Loucy (cell line): ENCODE results near the gene PCNT.

ENCODE experiments used
- H2AFZ ChIP-seq: fragments of 200-600 bp; sonication (generic); 2 replicates; pipeline ENCODE4 v1.6.0; 2016; ENCODE audit warnings: antibody characterized with exemption, mild to moderate bottlenecking, low read length, moderate library complexity
- H3F3A ChIP-seq: fragments of 200-600 bp; 2 replicates; pipeline ENCODE4 v1.6.0; 2016; ENCODE audit warnings: antibody characterized with exemption, low read depth, mild to moderate bottlenecking
- H3K27me3 ChIP-seq: fragments of 200-600 bp; sonication (generic); 2 replicates; pipeline ENCODE4 v1.6.1; 2014; ENCODE audit warnings: low read length, mild to moderate bottlenecking; ENCODE audit not compliant: insufficient read depth, poor library complexity, severe bottlenecking
- H3K36me3 ChIP-seq: fragments of 200-600 bp; sonication (generic); 2 replicates; pipeline ENCODE4 v1.6.1; 2016; ENCODE audit warnings: low read length; ENCODE audit not compliant: insufficient read depth
- H3K4me1 ChIP-seq: fragments of 200-600 bp; sonication (generic); 2 replicates; pipeline ENCODE4 v1.5.1; 2014; ENCODE audit warnings: low read length, mild to moderate bottlenecking; ENCODE audit not compliant: insufficient read depth, poor library complexity, severe bottlenecking
- H3K4me2 ChIP-seq: fragments of 200-600 bp; sonication (generic); 2 replicates; pipeline ENCODE4 v1.6.0; 2014; ENCODE audit warnings: antibody characterized with exemption, low read length, low read depth, mild to moderate bottlenecking; ENCODE audit not compliant: poor library complexity, severe bottlenecking
- H3K4me3 ChIP-seq: fragments of 200-600 bp; sonication (generic); 2 replicates; pipeline ENCODE4 v1.5.1; 2014; ENCODE audit warnings: low read length, mild to moderate bottlenecking, mixed read lengths; ENCODE audit not compliant: poor library complexity, severe bottlenecking
- H3K79me2 ChIP-seq: fragments of 200-600 bp; sonication (generic); 2 replicates; pipeline ENCODE4 v1.6.1; 2014; ENCODE audit warnings: low read length; ENCODE audit not compliant: insufficient read depth
- H3K9ac ChIP-seq: fragments of 200-600 bp; sonication (generic); 2 replicates; pipeline ENCODE4 v1.6.0; 2014; ENCODE audit warnings: mild to moderate bottlenecking, low read depth, low read length, moderate library complexity; ENCODE audit not compliant: poor library complexity, severe bottlenecking
- H3K9me2 ChIP-seq: fragments of 200-600 bp; sonication (generic); replicated peaks from 2 replicates; pipeline ENCODE4 v1.6.1; 2016; ENCODE audit warnings: low read depth, low read length, mixed read lengths
- H3K9me3 ChIP-seq: fragments of 200-600 bp; sonication (generic); 2 replicates; pipeline ENCODE4 v1.6.1; 2014; ENCODE audit warnings: mild to moderate bottlenecking, antibody characterized with exemption, low read length, low read depth; ENCODE audit not compliant: insufficient read depth
- H4K20me1 ChIP-seq: fragments of 200-600 bp; sonication (generic); 2 replicates; pipeline ENCODE4 v1.6.0; 2014; ENCODE audit warnings: antibody characterized with exemption, low read length, mild to moderate bottlenecking; ENCODE audit not compliant: insufficient read depth, poor library complexity, severe bottlenecking
- EZH2phosphoT487 ChIP-seq: fragments of 200-600 bp; IDR thresholded peaks from 2 replicates; pipeline ENCODE4 v1.6.1; 2018; ENCODE audit warnings: antibody characterized with exemption, mild to moderate bottlenecking, moderate library complexity, borderline replicate concordance
- TF ChIP-seq, protein P1 (sequence below): fragments of 200-600 bp; sonication (generic); conservative IDR thresholded peaks from 2 replicates; pipeline ENCODE4 v1.5.1; 2014; ENCODE audit warnings: mild to moderate bottlenecking, antibody characterized with exemption, low read length

Gene PCNT

GRCh38 chr21:46416551-46416950 lies 92.6 kb downstream of the PCNT start:
- Histone ChIP-seq H3K4me3 (no peak overlapping the region), H3K36me3 (peaks cover 59% of the 10 kb centered on the region; the same call in 1 of the 2 replicates), H3F3A (no peaks in the 10 kb centered on the region), H3K9me3 (no peaks in the 10 kb centered on the region), H3K9ac (no peak overlapping the region), H3K4me1 (no peaks in the 10 kb centered on the region), H2AFZ (no peak overlapping the region), H4K20me1 (no peaks in the 10 kb centered on the region), H3K4me2 (no peak overlapping the region), H3K79me2 (no peaks in the 10 kb centered on the region), H3K9me2 (no peaks in the 10 kb centered on the region), H3K27me3 (no peaks in the 10 kb centered on the region)
- TF ChIP-seq EZH2phosphoT487, result no peak
- TF ChIP-seq, protein P1, sequence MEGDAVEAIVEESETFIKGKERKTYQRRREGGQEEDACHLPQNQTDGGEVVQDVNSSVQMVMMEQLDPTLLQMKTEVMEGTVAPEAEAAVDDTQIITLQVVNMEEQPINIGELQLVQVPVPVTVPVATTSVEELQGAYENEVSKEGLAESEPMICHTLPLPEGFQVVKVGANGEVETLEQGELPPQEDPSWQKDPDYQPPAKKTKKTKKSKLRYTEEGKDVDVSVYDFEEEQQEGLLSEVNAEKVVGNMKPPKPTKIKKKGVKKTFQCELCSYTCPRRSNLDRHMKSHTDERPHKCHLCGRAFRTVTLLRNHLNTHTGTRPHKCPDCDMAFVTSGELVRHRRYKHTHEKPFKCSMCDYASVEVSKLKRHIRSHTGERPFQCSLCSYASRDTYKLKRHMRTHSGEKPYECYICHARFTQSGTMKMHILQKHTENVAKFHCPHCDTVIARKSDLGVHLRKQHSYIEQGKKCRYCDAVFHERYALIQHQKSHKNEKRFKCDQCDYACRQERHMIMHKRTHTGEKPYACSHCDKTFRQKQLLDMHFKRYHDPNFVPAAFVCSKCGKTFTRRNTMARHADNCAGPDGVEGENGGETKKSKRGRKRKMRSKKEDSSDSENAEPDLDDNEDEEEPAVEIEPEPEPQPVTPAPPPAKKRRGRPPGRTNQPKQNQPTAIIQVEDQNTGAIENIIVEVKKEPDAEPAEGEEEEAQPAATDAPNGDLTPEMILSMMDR, result no peak

- no peaks in the 10 kb centered on the region for H3F3A ChIP-seq
- TF ChIP-seq, protein P1, result no peak
- TF ChIP-seq EZH2phosphoT487, result no peak
- H3K4me2 ChIP-seq, result no peak overlapping the region
- H3K9me2 ChIP-seq, result no peaks in the 10 kb centered on the region
- H3K4me1 ChIP-seq, result peaks cover 10% of the 10 kb centered on the region
- H3K27me3 ChIP-seq, result no peaks in the 10 kb centered on the region
- H3K36me3 ChIP-seq, result peaks cover 57% of the 10 kb centered on the region; the same call in 1 of the 2 replicates
- H3K9me3 ChIP-seq, result no peaks in the 10 kb centered on the region
- H3K4me3 ChIP-seq, result no peak overlapping the region
- no peaks in the 10 kb centered on the region for H4K20me1 ChIP-seq
- no peak overlapping the region for H3K9ac ChIP-seq
- H3K79me2 ChIP-seq, result no peaks in the 10 kb centered on the region
- H2AFZ ChIP-seq, result no peak overlapping the region
Measured at GRCh38 chr21:46418265-46418946, 94.5 kb downstream of the PCNT start.

- Histone ChIP-seq H3K4me2 (no peak overlapping the region), H3K36me3 (peaks cover 49% of the 10 kb centered on the region; the same call in 1 of the 2 replicates)
Measured at GRCh38 chr21:46420241-46421190, 96.6 kb downstream of the PCNT start.

More at GRCh38 chr21:46420241-46421190, 96.6 kb downstream of the PCNT start:
- no peaks in the 10 kb centered on the region for H4K20me1 ChIP-seq
- no peaks in the 10 kb centered on the region for H3K27me3 ChIP-seq
- no peak overlapping the region for H3K9ac ChIP-seq
- no peaks in the 10 kb centered on the region for H3K79me2 ChIP-seq
- H3K9me3 ChIP-seq, result no peaks in the 10 kb centered on the region
- no peak overlapping the region for H3K4me3 ChIP-seq
- peaks cover 7% of the 10 kb centered on the region; the same call in 1 of the 2 replicates for H3F3A ChIP-seq
- peaks cover 18% of the 10 kb centered on the region for H3K4me1 ChIP-seq
- no peak overlapping the region for H2AFZ ChIP-seq
- H3K9me2 ChIP-seq, result no peaks in the 10 kb centered on the region
- no peak for TF ChIP-seq EZH2phosphoT487
- TF ChIP-seq, protein P1, result 0 out of 2 replicates have a peak, but pooled peaks have one; percentile 10
